ENCODE data around the gene C11orf58.

Gene C11orf58

GRCh38 chr11:16785520-16786128, 47.2 kb downstream of the C11orf58 start:
- peak; percentile 48 to 54 for DNase-seq (ENCODE audit: low read depth in 2 of 2)

GRCh38 chr11:16786131-16786530, 47.7 kb downstream of the C11orf58 start:
- no peak for DNase-seq (ENCODE audit: low read depth in 2 of 2)

GRCh38 chr11:16787035-16787742, 48.7 kb downstream of the C11orf58 start:
- no peak for DNase-seq (ENCODE audit: low read depth in 2 of 2)

GRCh38 chr11:16788141-16789062, 50.0 kb downstream of the C11orf58 start:
- peak; percentile 41 to 51 for DNase-seq (ENCODE audit: low read depth in 2 of 2)

GRCh38 chr11:16789063-16789420, 50.6 kb downstream of the C11orf58 start:
- DNase-seq (ENCODE audit: low read depth in 2 of 2), result no peak

GRCh38 chr11:16789560-16790485, 51.4 kb downstream of the C11orf58 start:
- DNase-seq (ENCODE audit: low read depth in 2 of 2), result no peak

- DNase-seq (ENCODE audit: low read depth in 2 of 2), result no peak
These were observed 52.2 kb downstream of the C11orf58 start for GRCh38 chr11:16790486-16791190.

- no peak for DNase-seq (ENCODE audit: low read depth in 2 of 2)
These were observed 52.9 kb downstream of the C11orf58 start for GRCh38 chr11:16791191-16791961.

- no peak for DNase-seq (ENCODE audit: low read depth in 2 of 2)
These were observed 54.0 kb downstream of the C11orf58 start for GRCh38 chr11:16792426-16792825.

GRCh38 chr11:16793009-16793408, 54.6 kb downstream of the C11orf58 start:
- DNase-seq (ENCODE audit: low read depth in 2 of 2), result no peak

GRCh38 chr11:16793511-16793910, 55.1 kb downstream of the C11orf58 start:
- DNase-seq (ENCODE audit: low read depth in 2 of 2), result no peak

- no peak for DNase-seq (ENCODE audit: low read depth in 2 of 2)
These were observed 55.8 kb downstream of the C11orf58 start for GRCh38 chr11:16794047-16794818.

- DNase-seq (ENCODE audit: low read depth in 2 of 2), result no peak
These were observed 56.7 kb downstream of the C11orf58 start for GRCh38 chr11:16795146-16795545.

GRCh38 chr11:16796311-16796710, 57.9 kb downstream of the C11orf58 start:
- no peak for DNase-seq (ENCODE audit: low read depth in 2 of 2)

GRCh38 chr11:16797776-16798175, 59.3 kb downstream of the C11orf58 start:
- no peak for DNase-seq (ENCODE audit: low read depth in 2 of 2)

- no peak for DNase-seq (ENCODE audit: low read depth in 2 of 2)
These were observed 60.8 kb downstream of the C11orf58 start for GRCh38 chr11:16799221-16799620.

- no peak for DNase-seq (ENCODE audit: low read depth in 2 of 2)
These were observed 61.4 kb downstream of the C11orf58 start for GRCh38 chr11:16799890-16800289.

- no peak for DNase-seq (ENCODE audit: low read depth in 2 of 2)
These were observed 61.9 kb downstream of the C11orf58 start for GRCh38 chr11:16800382-16800781.

GRCh38 chr11:16801288-16801980, 63.0 kb downstream of the C11orf58 start:
- DNase-seq (ENCODE audit: low read depth in 2 of 2), result no peak

All from activated CD4-positive, alpha-beta T cell treated with anti-CD3 and anti-CD28 coated beads for 24 hours (primary cell).